Sigmoid colon (tissue), 4 donors: ENCODE measurements around the gene C18orf63.
"Not testable (repeated sequence)": the region's sequence is repeated elsewhere in the genome, so short reads cannot be mapped to it uniquely, and the experiment has no call there.

ENCODE experiments used
- CTCF ChIP-seq, 4 experiments: fragments of 450-650 bp in 3 of 4; fragments of 200-600 bp in 1 of 4; IDR thresholded peaks; one replicate each; pipeline ENCODE4 v1.5.1; 2016 to 2019; ENCODE audit warnings: antibody characterized with exemption in 4 of 4, mild to moderate bottlenecking in 3 of 4, moderate library complexity in 2 of 4
- EP300 ChIP-seq, 4 donors: sonication (generic); formaldehyde crosslinking; IDR thresholded peaks; one replicate each; pipeline ENCODE4 v1.6.1; 2017; ENCODE audit warnings: antibody characterized with exemption in 4 of 4
- POLR2A ChIP-seq, 2 donors: fragments of 450-650 bp; IDR thresholded peaks; one replicate each; pipeline ENCODE4 v1.6.1; 2016; ENCODE audit warnings: antibody characterized with exemption in 2 of 2, mild to moderate bottlenecking in 2 of 2, moderate library complexity in 2 of 2
- POLR2AphosphoS5 ChIP-seq, 4 donors: sonication (generic); formaldehyde crosslinking; IDR thresholded peaks; one replicate each; pipeline ENCODE4 v1.6.1; 2017; ENCODE audit warnings: antibody characterized with exemption in 4 of 4

- TF ChIP-seq POLR2A, CTCF, POLR2AphosphoS5, EP300 (IDR thresholded peaks at IDR 0.05): not testable (repeated sequence)
Measured at GRCh38 chr18:74292982-74293381, 22.7 kb upstream of the C18orf63 start.
